ENCODE measurements around the gene GID8. TPM values are rescaled to one million over a fixed set of nuclear protein-coding genes. Genes with fewer than 3 reads are reported as not detected.
A peak's percentile ranks its signal among the peaks of the same experiment; 100 is the strongest.

The GID8 gene
- total and polyA plus RNA-seq, 2 of the 13 experiments (the other 11 are each of a cell fraction or from before 2014, with no cell fraction given), result 39.6 to 59.8 TPM

DNA sequence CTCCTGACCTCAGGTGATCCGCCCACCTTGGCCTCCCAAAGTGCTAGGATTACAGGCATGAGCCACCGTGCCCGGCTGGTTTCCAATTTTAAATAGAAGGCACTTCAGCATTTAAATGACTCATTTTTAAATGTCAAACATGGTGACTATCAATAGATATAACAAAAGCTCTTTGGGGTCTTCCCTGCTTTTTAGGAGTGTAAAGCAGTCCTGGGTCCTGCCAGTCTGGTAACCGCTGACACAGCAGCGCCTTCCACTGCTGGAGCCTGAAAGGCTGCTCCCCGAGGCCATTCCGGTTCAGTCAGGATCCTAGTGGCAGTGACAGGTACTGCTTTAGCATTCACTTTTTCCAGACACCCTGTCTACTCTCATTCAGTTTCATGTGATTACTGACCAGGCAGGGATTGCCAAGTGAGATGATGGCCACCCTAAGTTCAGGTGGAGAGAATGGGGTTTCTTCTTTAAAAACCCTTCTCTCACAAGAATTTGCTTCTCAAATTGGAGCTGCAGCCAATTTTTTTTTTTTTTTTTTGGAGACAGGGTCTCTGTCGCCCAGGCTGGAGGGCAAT lies 16.7 kb upstream of the GID8 start (continued):
- TF ChIP-seq SOX6 (IDR thresholded peaks at IDR 0.05) (no peak), SOX6 (CRISPR knock-in tag; IDR thresholded peaks at IDR 0.05) (peak; percentile 35; the same call in 1 of the 2 replicates), ZNF709 (CRISPR knock-in tag; IDR thresholded peaks at IDR 0.05) (no peak), ZMYM4 (CRISPR knock-in tag; IDR thresholded peaks at IDR 0.05) (0 out of 2 replicates have a peak, but pooled peaks have one; percentile 22), SPEN (CRISPR knock-in tag; IDR thresholded peaks at IDR 0.05; ENCODE audit: low read depth) (0 out of 2 replicates have a peak, but pooled peaks have one; percentile 52), MIXL1 (CRISPR knock-in tag; IDR thresholded peaks at IDR 0.05) (peak; percentile 47; the same call in 1 of the 2 replicates), MYNN (CRISPR knock-in tag; IDR thresholded peaks at IDR 0.05; ENCODE audit: low read depth) (no peak), DNMT3B (CRISPR knock-in tag; conservative IDR thresholded peaks at IDR 0.05) (no peak), ZNF747 (CRISPR knock-in tag; IDR thresholded peaks at IDR 0.05; ENCODE audit: borderline replicate concordance) (no peak)
- TF ChIP-seq, protein P1, sequence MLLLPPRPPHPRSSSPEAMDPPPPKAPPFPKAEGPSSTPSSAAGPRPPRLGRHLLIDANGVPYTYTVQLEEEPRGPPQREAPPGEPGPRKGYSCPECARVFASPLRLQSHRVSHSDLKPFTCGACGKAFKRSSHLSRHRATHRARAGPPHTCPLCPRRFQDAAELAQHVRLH (CRISPR knock-in tag; IDR thresholded peaks at IDR 0.05; ENCODE audit: borderline replicate concordance, low read depth), result peak; percentile 88; the same call in 1 of the 2 replicates
- TF ChIP-seq, protein P2, sequence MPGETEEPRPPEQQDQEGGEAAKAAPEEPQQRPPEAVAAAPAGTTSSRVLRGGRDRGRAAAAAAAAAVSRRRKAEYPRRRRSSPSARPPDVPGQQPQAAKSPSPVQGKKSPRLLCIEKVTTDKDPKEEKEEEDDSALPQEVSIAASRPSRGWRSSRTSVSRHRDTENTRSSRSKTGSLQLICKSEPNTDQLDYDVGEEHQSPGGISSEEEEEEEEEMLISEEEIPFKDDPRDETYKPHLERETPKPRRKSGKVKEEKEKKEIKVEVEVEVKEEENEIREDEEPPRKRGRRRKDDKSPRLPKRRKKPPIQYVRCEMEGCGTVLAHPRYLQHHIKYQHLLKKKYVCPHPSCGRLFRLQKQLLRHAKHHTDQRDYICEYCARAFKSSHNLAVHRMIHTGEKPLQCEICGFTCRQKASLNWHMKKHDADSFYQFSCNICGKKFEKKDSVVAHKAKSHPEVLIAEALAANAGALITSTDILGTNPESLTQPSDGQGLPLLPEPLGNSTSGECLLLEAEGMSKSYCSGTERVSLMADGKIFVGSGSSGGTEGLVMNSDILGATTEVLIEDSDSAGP (CRISPR knock-in tag; IDR thresholded peaks at IDR 0.05; ENCODE audit: borderline replicate concordance), result no peak; the same call in 1 of the 2 replicates
- TF ChIP-seq, protein P3, sequence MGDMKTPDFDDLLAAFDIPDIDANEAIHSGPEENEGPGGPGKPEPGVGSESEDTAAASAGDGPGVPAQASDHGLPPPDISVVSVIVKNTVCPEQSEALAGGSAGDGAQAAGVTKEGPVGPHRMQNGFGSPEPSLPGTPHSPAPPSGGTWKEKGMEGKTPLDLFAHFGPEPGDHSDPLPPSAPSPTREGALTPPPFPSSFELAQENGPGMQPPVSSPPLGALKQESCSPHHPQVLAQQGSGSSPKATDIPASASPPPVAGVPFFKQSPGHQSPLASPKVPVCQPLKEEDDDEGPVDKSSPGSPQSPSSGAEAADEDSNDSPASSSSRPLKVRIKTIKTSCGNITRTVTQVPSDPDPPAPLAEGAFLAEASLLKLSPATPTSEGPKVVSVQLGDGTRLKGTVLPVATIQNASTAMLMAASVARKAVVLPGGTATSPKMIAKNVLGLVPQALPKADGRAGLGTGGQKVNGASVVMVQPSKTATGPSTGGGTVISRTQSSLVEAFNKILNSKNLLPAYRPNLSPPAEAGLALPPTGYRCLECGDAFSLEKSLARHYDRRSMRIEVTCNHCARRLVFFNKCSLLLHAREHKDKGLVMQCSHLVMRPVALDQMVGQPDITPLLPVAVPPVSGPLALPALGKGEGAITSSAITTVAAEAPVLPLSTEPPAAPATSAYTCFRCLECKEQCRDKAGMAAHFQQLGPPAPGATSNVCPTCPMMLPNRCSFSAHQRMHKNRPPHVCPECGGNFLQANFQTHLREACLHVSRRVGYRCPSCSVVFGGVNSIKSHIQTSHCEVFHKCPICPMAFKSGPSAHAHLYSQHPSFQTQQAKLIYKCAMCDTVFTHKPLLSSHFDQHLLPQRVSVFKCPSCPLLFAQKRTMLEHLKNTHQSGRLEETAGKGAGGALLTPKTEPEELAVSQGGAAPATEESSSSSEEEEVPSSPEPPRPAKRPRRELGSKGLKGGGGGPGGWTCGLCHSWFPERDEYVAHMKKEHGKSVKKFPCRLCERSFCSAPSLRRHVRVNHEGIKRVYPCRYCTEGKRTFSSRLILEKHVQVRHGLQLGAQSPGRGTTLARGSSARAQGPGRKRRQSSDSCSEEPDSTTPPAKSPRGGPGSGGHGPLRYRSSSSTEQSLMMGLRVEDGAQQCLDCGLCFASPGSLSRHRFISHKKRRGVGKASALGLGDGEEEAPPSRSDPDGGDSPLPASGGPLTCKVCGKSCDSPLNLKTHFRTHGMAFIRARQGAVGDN (CRISPR knock-in tag; IDR thresholded peaks at IDR 0.05), result peak; percentile 58
- TF ChIP-seq, protein P4, sequence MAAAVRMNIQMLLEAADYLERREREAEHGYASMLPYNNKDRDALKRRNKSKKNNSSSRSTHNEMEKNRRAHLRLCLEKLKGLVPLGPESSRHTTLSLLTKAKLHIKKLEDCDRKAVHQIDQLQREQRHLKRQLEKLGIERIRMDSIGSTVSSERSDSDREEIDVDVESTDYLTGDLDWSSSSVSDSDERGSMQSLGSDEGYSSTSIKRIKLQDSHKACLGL (CRISPR knock-in tag; IDR thresholded peaks at IDR 0.05), result no peak
- TF ChIP-seq, protein P5, sequence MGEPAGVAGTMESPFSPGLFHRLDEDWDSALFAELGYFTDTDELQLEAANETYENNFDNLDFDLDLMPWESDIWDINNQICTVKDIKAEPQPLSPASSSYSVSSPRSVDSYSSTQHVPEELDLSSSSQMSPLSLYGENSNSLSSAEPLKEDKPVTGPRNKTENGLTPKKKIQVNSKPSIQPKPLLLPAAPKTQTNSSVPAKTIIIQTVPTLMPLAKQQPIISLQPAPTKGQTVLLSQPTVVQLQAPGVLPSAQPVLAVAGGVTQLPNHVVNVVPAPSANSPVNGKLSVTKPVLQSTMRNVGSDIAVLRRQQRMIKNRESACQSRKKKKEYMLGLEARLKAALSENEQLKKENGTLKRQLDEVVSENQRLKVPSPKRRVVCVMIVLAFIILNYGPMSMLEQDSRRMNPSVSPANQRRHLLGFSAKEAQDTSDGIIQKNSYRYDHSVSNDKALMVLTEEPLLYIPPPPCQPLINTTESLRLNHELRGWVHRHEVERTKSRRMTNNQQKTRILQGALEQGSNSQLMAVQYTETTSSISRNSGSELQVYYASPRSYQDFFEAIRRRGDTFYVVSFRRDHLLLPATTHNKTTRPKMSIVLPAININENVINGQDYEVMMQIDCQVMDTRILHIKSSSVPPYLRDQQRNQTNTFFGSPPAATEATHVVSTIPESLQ (CRISPR knock-in tag; conservative IDR thresholded peaks at IDR 0.05), result no peak
- TF ChIP-seq, protein P6, sequence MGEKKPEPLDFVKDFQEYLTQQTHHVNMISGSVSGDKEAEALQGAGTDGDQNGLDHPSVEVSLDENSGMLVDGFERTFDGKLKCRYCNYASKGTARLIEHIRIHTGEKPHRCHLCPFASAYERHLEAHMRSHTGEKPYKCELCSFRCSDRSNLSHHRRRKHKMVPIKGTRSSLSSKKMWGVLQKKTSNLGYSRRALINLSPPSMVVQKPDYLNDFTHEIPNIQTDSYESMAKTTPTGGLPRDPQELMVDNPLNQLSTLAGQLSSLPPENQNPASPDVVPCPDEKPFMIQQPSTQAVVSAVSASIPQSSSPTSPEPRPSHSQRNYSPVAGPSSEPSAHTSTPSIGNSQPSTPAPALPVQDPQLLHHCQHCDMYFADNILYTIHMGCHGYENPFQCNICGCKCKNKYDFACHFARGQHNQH (CRISPR knock-in tag; IDR thresholded peaks at IDR 0.05), result 0 out of 2 replicates have a peak, but pooled peaks have one; percentile 36
- TF ChIP-seq, protein P7, sequence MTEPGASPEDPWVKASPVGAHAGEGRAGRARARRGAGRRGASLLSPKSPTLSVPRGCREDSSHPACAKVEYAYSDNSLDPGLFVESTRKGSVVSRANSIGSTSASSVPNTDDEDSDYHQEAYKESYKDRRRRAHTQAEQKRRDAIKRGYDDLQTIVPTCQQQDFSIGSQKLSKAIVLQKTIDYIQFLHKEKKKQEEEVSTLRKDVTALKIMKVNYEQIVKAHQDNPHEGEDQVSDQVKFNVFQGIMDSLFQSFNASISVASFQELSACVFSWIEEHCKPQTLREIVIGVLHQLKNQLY (CRISPR knock-in tag; IDR thresholded peaks at IDR 0.05), result no peak
